GM21737 (cell line): ENCODE measurements around the gene APLP1.
"Not testable (repeated sequence)": the region's sequence is repeated elsewhere in the genome, so short reads cannot be mapped to it uniquely, and the experiment has no call there.

Experiments
- ATAC-seq: cut with Tn5 transposase; IDR thresholded peaks from one replicate; pipeline ENCODE4 v1.9.1; 2021; ENCODE audit warnings: mild to moderate bottlenecking, moderate library complexity; ENCODE audit not compliant: unreplicated experiment

The APLP1 gene

GRCh38 chr19:35882114-35882832 lies 13.9 kb downstream of the APLP1 start:
- no peak for ATAC-seq

- ATAC-seq: no peak
Observed at GRCh38 chr19:35883882-35884281, 15.5 kb downstream of the APLP1 start.

- no peak for ATAC-seq
Observed at GRCh38 chr19:35885225-35885738, 16.9 kb downstream of the APLP1 start.

- no peak for ATAC-seq
Observed at GRCh38 chr19:35885904-35886303, 17.5 kb downstream of the APLP1 start.

- ATAC-seq: no peak
Observed at GRCh38 chr19:35887197-35887596, 18.8 kb downstream of the APLP1 start.

- ATAC-seq: no peak
Observed at GRCh38 chr19:35888398-35888797, 20.0 kb downstream of the APLP1 start.

- no peak for ATAC-seq
Observed at GRCh38 chr19:35889370-35890112, 21.2 kb downstream of the APLP1 start.

- no peak for ATAC-seq
Observed at GRCh38 chr19:35890113-35890650, 21.8 kb downstream of the APLP1 start.

- ATAC-seq: not testable (repeated sequence)
Observed at GRCh38 chr19:35891819-35892218, 23.4 kb downstream of the APLP1 start.

GRCh38 chr19:35894342-35894741 lies 26.0 kb downstream of the APLP1 start:
- ATAC-seq: no peak

GRCh38 chr19:35895911-35896642 lies 27.7 kb downstream of the APLP1 start:
- no peak for ATAC-seq

- ATAC-seq: no peak
Observed at GRCh38 chr19:35896643-35897040, 28.3 kb downstream of the APLP1 start.

- ATAC-seq: no peak
Observed at GRCh38 chr19:35897706-35898451, 29.5 kb downstream of the APLP1 start.

- no peak for ATAC-seq
Observed at GRCh38 chr19:35898499-35898809, 30.1 kb downstream of the APLP1 start.

- peak; percentile 35 for ATAC-seq
Observed at GRCh38 chr19:35899547-35900214, 31.3 kb downstream of the APLP1 start.

- ATAC-seq: no peak
Observed at GRCh38 chr19:35901055-35901644, 32.8 kb downstream of the APLP1 start.

GRCh38 chr19:35901854-35902661 lies 33.7 kb downstream of the APLP1 start, which contains the start of gene HCST:
HCST (plus strand) TSS chr19:35902529; CDS start chr19:35902594, 65 bp downstream.
- no peak for ATAC-seq

- no peak for ATAC-seq
Observed at GRCh38 chr19:35902870-35903475, 34.6 kb downstream of the APLP1 start.
